ENCODE results near the gene SGK2.
A peak's percentile ranks its signal among the peaks of the same experiment; 100 is the strongest.

The SGK2 gene

GRCh38 chr20:43558412-43559146, at the start of gene SGK2:
Gene SGK2 (plus strand): TSS chr20:43559027. CDS start chr20:43566496, 7,469 bp downstream.
- no peak for TF ChIP-seq POLR2AphosphoS5 (IDR thresholded peaks at IDR 0.05; ENCODE audit: borderline replicate concordance, low read depth, low read length)
- TF ChIP-seq FOXP2 (optimal IDR thresholded peaks at IDR 0.05; ENCODE audit: control extremely low read depth, extremely low read length, insufficient read depth) = no peak
- TF ChIP-seq EZH2 (IDR thresholded peaks at IDR 0.05) = no peak
- H3K27ac ChIP-seq = no peak within 1 kb of the TSS
- DNase-seq (ENCODE audit: low read depth, low spot score) = no peak
- no peaks in the 10 kb centered on the region for H3K36me3 ChIP-seq (ENCODE audit: insufficient read depth, low read length)
- no peak within 1 kb of the TSS for H3K9ac ChIP-seq (ENCODE audit: insufficient read length)
- H3K4me3 ChIP-seq = no peak within 1 kb of the TSS
- H3K9me3 ChIP-seq (ENCODE audit: low read depth, low read length) = no peaks in the 10 kb centered on the region

DNA sequence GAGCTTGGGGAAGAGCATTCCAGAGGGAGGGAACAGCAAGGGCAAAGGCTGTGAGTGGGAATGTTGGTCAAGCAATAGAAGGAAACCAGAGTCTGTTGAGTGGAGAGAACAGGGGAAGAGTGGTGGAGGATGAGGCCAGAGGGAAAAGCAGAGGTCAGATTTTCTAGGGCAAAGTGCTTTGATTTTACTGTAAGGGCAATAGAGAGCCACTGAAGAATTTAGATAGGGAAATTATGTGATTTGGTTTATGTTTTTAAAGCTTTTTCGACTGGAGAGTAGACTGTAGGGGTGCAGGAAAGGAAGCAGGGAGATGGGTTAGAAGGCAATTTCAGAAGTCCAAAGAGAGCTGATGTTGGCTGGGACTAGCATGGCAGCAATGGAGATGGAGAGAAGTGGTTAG, 46.9 kb upstream of the SGK2 start:
- H3K4me3 ChIP-seq = no peak overlapping the region
- TF ChIP-seq EZH2 (IDR thresholded peaks at IDR 0.05) = no peak
- TF ChIP-seq POLR2AphosphoS5 (IDR thresholded peaks at IDR 0.05; ENCODE audit: borderline replicate concordance, low read depth, low read length) = no peak
- no peak for TF ChIP-seq FOXP2 (optimal IDR thresholded peaks at IDR 0.05; ENCODE audit: control extremely low read depth, extremely low read length, insufficient read depth)
- no peaks in the 10 kb centered on the region for H3K36me3 ChIP-seq (ENCODE audit: insufficient read depth, low read length)
- no peak overlapping the region for H3K9ac ChIP-seq (ENCODE audit: insufficient read length)
- DNase-seq (ENCODE audit: low read depth, low spot score) = no peak
- no peaks in the 10 kb centered on the region for H3K9me3 ChIP-seq (ENCODE audit: low read depth, low read length)
- no peak overlapping the region for H3K27ac ChIP-seq

DNA sequence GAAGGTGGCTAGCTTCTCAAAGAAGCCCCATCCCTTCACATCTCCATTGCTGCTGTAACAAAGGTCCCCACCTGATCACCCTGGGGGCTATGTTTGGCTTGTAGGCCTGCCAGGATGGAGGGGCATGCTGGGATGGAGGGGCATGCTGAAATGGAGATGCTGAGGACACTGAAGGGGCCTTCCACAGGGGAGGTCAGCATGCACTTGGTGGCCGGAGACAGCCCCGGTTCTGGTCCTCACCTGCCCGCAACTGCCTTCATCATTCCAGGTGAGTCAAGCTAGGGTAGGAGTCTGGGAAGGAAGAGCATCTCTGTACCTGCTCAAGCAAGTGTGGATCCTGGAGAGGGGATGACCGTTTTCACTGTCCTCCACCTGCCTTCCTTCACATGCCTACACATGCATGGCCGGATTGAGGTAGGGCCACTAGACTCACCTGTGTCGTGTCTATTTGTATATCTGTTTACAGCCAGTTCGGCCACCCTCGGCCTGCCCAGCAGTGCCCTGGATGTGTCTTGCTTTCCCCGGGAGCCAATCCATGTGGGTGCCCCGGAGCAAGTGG, 45.4 kb upstream of the SGK2 start:
- no peak for DNase-seq (ENCODE audit: low read depth, low spot score)
- Histone ChIP-seq H3K9me3 (ENCODE audit: low read depth, low read length) (no peaks in the 10 kb centered on the region), H3K36me3 (ENCODE audit: insufficient read depth, low read length) (no peaks in the 10 kb centered on the region), H3K27ac (no peak overlapping the region), H3K9ac (ENCODE audit: insufficient read length) (no peak overlapping the region), H3K4me3 (peak overlapping the region; percentile 71)
- TF ChIP-seq EZH2 (IDR thresholded peaks at IDR 0.05) = no peak
- TF ChIP-seq POLR2AphosphoS5 (IDR thresholded peaks at IDR 0.05; ENCODE audit: borderline replicate concordance, low read depth, low read length) = 0 out of 2 replicates have a peak, but pooled peaks have one; percentile 24
- TF ChIP-seq FOXP2 (optimal IDR thresholded peaks at IDR 0.05; ENCODE audit: control extremely low read depth, extremely low read length, insufficient read depth) = no peak

- H3K27ac ChIP-seq = no peak overlapping the region
- DNase-seq (ENCODE audit: low read depth, low spot score) = peak; percentile 79
- TF ChIP-seq EZH2 (IDR thresholded peaks at IDR 0.05) = no peak
- TF ChIP-seq FOXP2 (optimal IDR thresholded peaks at IDR 0.05; ENCODE audit: control extremely low read depth, extremely low read length, insufficient read depth) = no peak
- no peak; the same call in 1 of the 2 replicates for TF ChIP-seq POLR2AphosphoS5 (IDR thresholded peaks at IDR 0.05; ENCODE audit: borderline replicate concordance, low read depth, low read length)
- H3K9me3 ChIP-seq (ENCODE audit: low read depth, low read length) = no peaks in the 10 kb centered on the region
- H3K4me3 ChIP-seq = peak overlapping the region; percentile 82
- H3K36me3 ChIP-seq (ENCODE audit: insufficient read depth, low read length) = no peaks in the 10 kb centered on the region
- peak overlapping the region; percentile 64 for H3K9ac ChIP-seq (ENCODE audit: insufficient read length)
These were observed 44.7 kb upstream of the SGK2 start for GRCh38 chr20:43513931-43514647.

- no peak for TF ChIP-seq FOXP2 (optimal IDR thresholded peaks at IDR 0.05; ENCODE audit: control extremely low read depth, extremely low read length, insufficient read depth)
- no peak for TF ChIP-seq EZH2 (IDR thresholded peaks at IDR 0.05)
- no peak for TF ChIP-seq POLR2AphosphoS5 (IDR thresholded peaks at IDR 0.05; ENCODE audit: borderline replicate concordance, low read depth, low read length)
- Histone ChIP-seq H3K9ac (ENCODE audit: insufficient read length) (peak overlapping the region; percentile 64), H3K27ac (no peak overlapping the region), H3K36me3 (ENCODE audit: insufficient read depth, low read length) (no peaks in the 10 kb centered on the region), H3K4me3 (peak overlapping the region; percentile 82), H3K9me3 (ENCODE audit: low read depth, low read length) (no peaks in the 10 kb centered on the region)
- DNase-seq (ENCODE audit: low read depth, low spot score) = no peak
These were observed 44.2 kb upstream of the SGK2 start for GRCh38 chr20:43514648-43514999.

DNA sequence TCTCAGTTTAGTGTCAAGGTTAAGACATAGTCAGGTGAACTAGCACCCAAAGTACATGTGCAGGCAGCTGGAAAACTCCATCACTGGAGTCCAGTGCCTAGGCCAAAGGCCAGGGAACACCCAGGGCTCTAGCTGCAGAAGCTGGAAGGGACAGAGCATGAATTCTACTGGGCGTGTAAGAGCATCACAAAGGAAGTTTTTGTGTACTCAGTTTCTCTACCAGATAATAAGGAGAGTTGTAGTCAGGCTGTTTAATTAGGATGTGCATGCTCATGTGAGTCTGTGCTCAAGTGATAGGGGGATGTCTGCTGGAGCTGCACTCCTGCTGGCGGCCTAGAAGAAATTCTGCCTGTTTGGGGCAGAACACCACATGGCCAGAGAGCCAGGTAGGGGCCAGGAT, 43.2 kb upstream of the SGK2 start:
- H3K36me3 ChIP-seq (ENCODE audit: insufficient read depth, low read length) = no peaks in the 10 kb centered on the region
- no peaks in the 10 kb centered on the region for H3K9me3 ChIP-seq (ENCODE audit: low read depth, low read length)
- no peak overlapping the region for H3K9ac ChIP-seq (ENCODE audit: insufficient read length)
- no peak for DNase-seq (ENCODE audit: low read depth, low spot score)
- no peak overlapping the region for H3K27ac ChIP-seq
- peak overlapping the region; percentile 82; the same call in 1 of the 2 replicates for H3K4me3 ChIP-seq
- TF ChIP-seq FOXP2 (optimal IDR thresholded peaks at IDR 0.05; ENCODE audit: control extremely low read depth, extremely low read length, insufficient read depth) = no peak
- no peak for TF ChIP-seq EZH2 (IDR thresholded peaks at IDR 0.05)
- no peak for TF ChIP-seq POLR2AphosphoS5 (IDR thresholded peaks at IDR 0.05; ENCODE audit: borderline replicate concordance, low read depth, low read length)

DNA sequence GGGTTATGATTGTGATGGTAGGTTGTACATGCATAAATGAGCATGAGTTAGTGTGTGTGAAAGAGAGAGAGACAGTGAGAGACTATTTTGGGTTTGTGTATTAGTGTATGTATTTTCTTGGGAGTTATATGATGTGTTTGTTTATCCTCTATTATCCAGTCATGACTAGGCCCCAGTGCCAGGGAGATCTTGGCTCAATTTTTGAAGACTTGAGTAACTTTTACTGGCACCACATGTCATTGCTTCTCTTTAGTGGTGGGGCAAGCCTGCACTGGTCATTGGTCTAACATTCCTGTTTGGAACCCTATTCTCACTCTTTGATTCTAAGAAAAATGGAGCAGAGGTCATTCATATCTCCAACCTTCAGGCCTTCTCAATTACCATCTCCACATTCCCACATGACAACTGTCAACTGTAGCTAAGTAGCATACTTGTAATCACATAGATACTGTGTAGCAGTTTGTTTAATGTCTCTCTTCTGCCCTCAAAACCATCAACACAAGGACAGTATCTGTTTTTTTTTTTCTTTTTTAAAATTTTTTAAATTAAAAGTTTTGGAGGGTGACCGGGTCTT, 42.5 kb upstream of the SGK2 start:
- Histone ChIP-seq H3K27ac (no peak overlapping the region), H3K9me3 (ENCODE audit: low read depth, low read length) (no peaks in the 10 kb centered on the region), H3K9ac (ENCODE audit: insufficient read length) (no peak overlapping the region), H3K36me3 (ENCODE audit: insufficient read depth, low read length) (no peaks in the 10 kb centered on the region), H3K4me3 (no peak overlapping the region)
- TF ChIP-seq POLR2AphosphoS5 (IDR thresholded peaks at IDR 0.05; ENCODE audit: borderline replicate concordance, low read depth, low read length) = no peak
- TF ChIP-seq FOXP2 (optimal IDR thresholded peaks at IDR 0.05; ENCODE audit: control extremely low read depth, extremely low read length, insufficient read depth) = no peak
- TF ChIP-seq EZH2 (IDR thresholded peaks at IDR 0.05) = no peak
- DNase-seq (ENCODE audit: low read depth, low spot score) = no peak

GRCh38 chr20:43520074-43520630, 38.7 kb upstream of the SGK2 start:
- Histone ChIP-seq H3K4me3 (no peak overlapping the region), H3K36me3 (ENCODE audit: insufficient read depth, low read length) (no peaks in the 10 kb centered on the region), H3K27ac (no peak overlapping the region), H3K9ac (ENCODE audit: insufficient read length) (no peak overlapping the region), H3K9me3 (ENCODE audit: low read depth, low read length) (no peaks in the 10 kb centered on the region)
- TF ChIP-seq FOXP2 (optimal IDR thresholded peaks at IDR 0.05; ENCODE audit: control extremely low read depth, extremely low read length, insufficient read depth) (no peak), EZH2 (IDR thresholded peaks at IDR 0.05) (no peak), POLR2AphosphoS5 (IDR thresholded peaks at IDR 0.05; ENCODE audit: borderline replicate concordance, low read depth, low read length) (no peak)
- DNase-seq (ENCODE audit: low read depth, low spot score) = no peak
